GM18519 (cell line): ENCODE data around the gene NXN.
"Not testable (repeated sequence)": the region's sequence is repeated elsewhere in the genome, so short reads cannot be mapped to it uniquely, and the experiment has no call there.

ENCODE experiments used
- ATAC-seq: cut with Tn5 transposase; IDR thresholded peaks from one replicate; pipeline ENCODE4 v1.9.1; 2021; ENCODE audit warnings: mild to moderate bottlenecking, moderate library complexity; ENCODE audit not compliant: unreplicated experiment, low FRiP score

The NXN gene

GRCh38 chr17:805886-806285 is 173.7 kb downstream of the NXN start:
- not testable (repeated sequence) for ATAC-seq

GRCh38 chr17:804541-805435 is 174.8 kb downstream of the NXN start:
- ATAC-seq, result no peak

GRCh38 chr17:802901-803881 is 176.4 kb downstream of the NXN start:
- no peak for ATAC-seq

DNA sequence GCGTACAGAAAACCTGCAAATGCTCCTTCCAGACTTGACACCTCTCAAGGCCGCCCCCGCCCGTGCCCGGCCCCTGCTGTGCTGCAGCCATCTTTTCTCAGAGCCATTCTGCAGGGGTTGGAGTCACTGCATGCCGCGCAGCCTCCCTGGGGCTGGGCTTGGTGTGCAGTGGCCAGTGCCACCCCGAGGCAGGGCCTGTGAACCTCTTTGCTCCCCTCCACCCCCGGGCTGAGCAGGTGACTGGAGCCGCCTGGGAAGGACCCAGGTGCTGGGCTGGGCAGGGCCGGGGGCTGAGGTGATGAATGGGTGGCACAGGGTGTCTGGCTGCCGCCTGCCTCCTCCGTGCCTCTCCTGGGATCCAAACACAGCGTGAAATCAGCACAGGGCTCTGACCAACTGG is 177.1 kb downstream of the NXN start:
- no peak for ATAC-seq

GRCh38 chr17:801660-802059 is 177.9 kb downstream of the NXN start:
- ATAC-seq, result no peak

DNA sequence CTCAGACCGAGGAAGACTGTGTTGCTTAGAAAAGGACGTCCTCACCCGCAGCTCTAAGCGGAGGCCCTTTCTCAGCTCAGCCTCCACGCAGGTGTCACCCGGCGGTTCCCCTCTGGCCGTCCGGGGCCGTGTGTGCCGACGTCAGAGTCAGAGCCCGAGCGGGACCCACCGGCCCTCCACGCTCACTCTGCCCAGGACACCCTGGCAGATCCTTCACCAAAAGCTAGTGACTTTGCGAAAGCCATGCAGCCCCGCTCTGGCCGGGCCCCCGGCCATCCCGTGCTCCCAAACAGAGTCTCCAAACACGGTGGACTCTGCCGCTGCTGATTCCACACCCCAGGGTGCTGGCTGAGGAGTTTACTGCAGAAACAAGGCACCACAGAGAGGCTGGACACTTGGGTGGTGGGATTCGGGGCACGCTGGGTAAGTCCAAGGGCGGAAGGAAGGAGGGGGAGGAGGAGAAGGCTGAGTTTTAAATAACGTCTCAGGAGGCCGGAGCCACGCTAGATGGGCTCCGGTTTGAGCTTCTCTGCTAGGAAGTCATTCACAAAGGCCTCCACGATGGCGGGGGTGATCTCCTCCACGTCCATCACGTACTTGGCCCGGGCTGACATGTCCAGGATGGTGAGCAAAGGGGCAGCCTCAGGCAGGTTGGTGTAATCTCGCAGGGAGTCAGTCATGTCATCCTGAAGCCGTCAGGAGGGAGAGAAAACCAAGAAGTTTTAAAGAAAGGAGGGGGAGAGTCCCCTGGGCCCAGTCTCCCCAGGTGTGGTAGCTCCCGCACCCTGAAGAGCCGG is 178.9 kb downstream of the NXN start:
- ATAC-seq, result no peak

- no peak for ATAC-seq
Measured at GRCh38 chr17:799261-799660, 180.3 kb downstream of the NXN start.

DNA sequence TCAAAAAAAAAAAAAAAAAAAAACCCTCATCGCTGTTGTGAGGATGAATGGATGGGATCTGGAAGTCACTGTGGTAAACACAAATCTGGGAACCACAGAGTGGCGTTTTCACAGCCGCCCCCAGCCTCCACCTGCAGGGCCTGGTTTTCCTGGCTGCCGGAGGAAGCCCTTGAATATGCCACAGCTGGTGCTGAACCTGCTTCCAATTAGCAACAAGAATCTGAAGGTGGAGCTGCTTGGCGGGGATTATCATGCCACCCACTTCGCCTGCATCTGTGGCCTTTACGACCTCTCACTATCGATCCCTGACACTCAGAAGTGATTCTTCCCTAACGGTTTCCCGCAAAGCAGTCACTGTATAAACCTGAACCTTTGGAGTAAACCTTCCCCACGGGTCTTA is 181.3 kb downstream of the NXN start:
- no peak for ATAC-seq

GRCh38 chr17:797236-797840 is 182.2 kb downstream of the NXN start:
- no peak for ATAC-seq

- ATAC-seq, result no peak
Measured at GRCh38 chr17:796609-797008, 183.0 kb downstream of the NXN start.

DNA sequence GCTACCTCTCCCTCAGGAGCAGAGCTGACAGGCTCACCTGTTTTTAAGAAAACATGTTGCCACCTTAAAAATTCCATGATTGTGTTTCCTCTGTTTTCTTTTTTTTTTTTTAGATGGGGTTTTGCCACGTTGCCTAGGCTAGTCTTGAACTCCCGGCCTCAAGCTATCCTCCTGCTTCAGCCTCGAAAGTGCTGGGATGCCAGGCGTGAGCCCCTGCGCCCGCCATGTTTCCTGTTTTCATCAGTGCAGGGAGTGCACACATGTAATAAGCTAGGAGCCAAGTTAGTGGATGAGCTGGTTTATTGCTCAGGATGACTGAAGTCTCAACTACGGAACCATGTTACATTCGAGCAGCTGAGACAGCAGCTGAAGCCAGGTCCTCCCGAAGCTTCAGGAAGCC is 183.9 kb downstream of the NXN start:
- ATAC-seq, result no peak

- no peak for ATAC-seq
Measured at GRCh38 chr17:795276-795675, 184.3 kb downstream of the NXN start.

- ATAC-seq, result no peak
Measured at GRCh38 chr17:794876-795275, 184.7 kb downstream of the NXN start.

DNA sequence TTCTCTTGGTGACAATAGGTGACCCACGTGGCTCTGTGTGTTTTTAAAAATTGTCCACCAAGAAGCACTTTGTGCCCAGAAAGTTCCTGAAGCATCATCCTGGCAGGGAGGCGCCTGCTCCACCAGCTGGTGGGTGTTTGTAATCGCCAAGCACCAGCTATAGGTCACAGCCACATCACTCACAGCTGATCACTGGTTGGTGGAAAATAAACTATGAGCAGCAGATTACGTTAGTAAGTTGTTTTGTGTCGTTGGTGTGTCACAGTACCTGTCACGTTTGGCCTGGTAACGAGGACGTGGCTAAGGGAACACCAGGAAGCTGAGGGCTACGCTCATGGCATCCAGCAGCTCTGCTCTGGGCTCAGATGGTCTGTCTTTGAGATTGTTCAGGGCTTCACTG is 187.3 kb downstream of the NXN start:
- ATAC-seq, result no peak

GRCh38 chr17:791829-792228 is 187.7 kb downstream of the NXN start:
- ATAC-seq, result no peak

DNA sequence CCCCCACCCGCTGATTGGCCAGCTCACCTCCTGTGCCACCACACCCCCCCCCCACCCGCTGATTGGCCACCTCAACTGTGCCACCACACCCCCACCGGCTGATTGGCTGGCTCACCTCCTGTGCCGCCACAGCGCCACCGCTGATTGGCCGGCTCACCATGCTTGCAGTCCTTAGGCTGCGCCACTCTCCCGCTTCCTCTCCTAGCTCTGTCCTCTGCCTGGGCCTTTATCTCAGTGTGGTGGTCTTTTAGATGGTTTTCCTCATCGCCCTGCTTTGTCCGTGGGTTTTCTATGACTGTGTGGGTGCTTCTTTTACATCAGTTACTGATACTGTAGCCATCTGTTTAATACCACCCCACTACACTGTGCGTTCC is 188.7 kb downstream of the NXN start:
- ATAC-seq, result not testable (repeated sequence)

DNA sequence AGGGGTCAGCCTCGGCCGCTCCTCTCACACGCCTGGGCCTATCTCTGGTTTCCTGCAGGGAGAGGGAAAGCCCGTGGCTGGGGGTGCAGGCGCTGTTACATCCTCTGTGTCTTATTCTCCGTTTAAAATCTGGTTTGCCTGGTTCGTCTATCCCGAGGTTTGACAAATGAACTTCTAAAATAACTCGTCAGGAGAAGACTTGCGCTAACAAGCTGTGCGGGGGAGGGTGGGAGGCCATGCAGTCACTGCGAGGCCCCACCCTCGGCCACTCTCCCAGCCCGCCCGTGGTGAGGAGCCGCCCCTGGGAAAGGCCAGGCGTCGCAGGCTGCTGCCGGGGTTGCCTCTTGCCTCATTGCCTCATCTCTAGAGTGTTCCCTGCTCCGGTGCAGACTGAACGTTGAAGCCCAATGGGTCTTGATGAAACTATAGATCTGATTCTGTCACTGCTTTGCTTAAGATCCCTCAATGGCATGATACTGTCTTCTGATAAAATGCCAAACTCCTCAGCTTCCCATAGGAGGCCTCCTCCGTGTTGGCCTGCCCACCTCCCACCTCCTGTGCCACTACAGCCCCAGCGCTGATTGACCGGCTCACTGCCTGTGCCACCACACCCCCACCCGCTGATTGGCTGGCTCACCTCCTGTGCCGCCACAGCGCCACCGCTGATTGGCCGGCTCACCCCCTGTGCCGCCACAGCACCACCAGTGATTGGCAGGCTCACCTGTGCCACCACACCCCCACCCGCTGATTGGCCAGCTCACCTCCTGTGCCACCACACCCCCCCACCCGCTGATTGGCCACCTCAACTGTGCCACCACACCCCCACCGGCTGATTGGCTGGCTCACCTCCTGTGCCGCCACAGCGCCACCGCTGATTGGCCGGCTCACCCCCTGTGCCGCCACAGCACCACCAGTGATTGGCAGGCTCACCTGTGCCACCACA is 189.4 kb downstream of the NXN start:
- not testable (repeated sequence) for ATAC-seq

- no peak for ATAC-seq
Measured at GRCh38 chr17:789160-789840, 190.3 kb downstream of the NXN start.

DNA sequence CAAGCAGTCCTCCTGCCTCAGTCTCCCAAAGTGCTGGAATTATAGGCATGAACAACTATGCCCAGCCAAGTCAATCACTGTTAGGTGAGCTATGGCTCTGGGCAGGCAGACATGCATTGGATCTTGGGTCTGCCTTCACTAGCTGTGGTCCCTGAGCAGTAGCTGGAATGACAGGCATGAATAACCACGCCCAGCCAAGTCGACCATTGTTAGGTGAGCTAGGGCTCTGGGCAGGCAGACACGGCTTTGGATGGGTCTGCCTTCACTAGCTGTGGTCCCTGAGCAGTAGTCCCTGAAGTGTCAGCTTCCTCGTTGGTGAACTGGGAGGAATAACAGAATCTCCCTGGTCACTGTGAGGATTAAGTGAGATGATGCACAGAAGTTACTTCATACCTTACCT is 191.0 kb downstream of the NXN start:
- ATAC-seq, result no peak
